ENCODE measurements around the gene PHF11.
"Not testable (repeated sequence)": the region's sequence is repeated elsewhere in the genome, so short reads cannot be mapped to it uniquely, and the experiment has no call there.

DNA sequence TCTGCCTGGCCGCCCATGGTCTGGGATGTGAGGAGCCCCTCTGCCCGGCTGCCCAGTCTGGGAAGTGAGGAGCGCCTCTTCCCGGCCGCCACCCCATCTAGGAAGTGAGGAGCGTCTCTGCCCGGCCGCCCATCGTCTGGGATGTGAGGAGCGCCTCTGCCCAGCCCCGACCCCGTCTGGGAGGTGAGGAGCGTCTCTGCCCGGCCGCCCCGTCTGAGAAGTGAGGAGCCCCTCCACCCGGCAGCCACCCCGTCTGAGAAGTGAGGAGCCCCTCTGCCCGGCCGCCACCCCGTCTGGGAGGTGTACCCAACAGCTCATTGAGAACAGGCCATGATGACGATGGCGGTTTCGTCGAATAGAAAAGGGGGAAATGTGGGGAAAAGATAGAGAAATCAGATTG is 69.7 kb downstream of the PHF11 start:
- not testable (repeated sequence) for TF ChIP-seq EZH2, CTCF (IDR thresholded peaks at IDR 0.05)

Data from neural progenitor cell (in vitro differentiated cells).